Measurements from ENCODE around the gene CHCHD3. TPM values are rescaled to one million over a fixed set of nuclear protein-coding genes. Genes with fewer than 3 reads are reported as not detected.

CHCHD3 gene
- polyA plus RNA-seq, 1 donor (not counting 4 experiments of a cell fraction or from before 2014, with no cell fraction given): 59.2 TPM

DNA sequence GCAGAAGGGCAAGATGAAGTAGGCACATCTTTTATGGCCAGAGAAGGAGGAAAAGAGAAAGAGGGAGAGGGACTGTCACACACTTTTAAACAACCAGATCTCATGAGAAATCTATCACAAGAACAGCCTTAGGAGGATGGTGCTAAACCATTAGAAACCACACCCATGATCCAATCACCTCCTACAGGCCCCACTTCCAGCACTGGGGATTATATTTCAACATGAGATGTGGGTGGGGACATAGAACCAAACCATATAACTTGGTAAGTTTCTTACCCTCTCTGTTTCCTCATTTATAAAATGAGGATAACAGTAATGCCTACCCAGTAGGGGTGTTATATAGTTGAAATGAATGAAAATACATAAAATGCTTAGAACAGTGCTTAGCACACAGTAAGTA, 66.0 kb downstream of the CHCHD3 start:
- Histone ChIP-seq H3K27ac (ENCODE audit: control insufficient read depth, insufficient read depth, low read length) (no peak overlapping the region), H3K4me2 (ENCODE audit: control insufficient read depth, extremely low read depth, insufficient read depth, low read depth, low read length) (no peak overlapping the region), H3K36me3 (ENCODE audit: control insufficient read depth in 2 of 2, extremely low read depth in 1 of 2, insufficient read depth in 2 of 2, low read length in 2 of 2) (no peaks in the 10 kb centered on the region), H4K20me1 (ENCODE audit: control insufficient read depth, extremely low read depth, insufficient read depth, low read length) (no peaks in the 10 kb centered on the region), H3K4me3 (ENCODE audit: control insufficient read depth in 2 of 3, extremely low read depth in 1 of 3, insufficient read depth in 2 of 3, low read depth in 1 of 3, low read length in 3 of 3) (no peak overlapping the region), H2AFZ (ENCODE audit: control insufficient read depth, low read length) (no peak overlapping the region), H3K4me1 (ENCODE audit: control insufficient read depth, extremely low read depth, insufficient read depth, low read length) (no peaks in the 10 kb centered on the region), H3K9me1 (ENCODE audit: control insufficient read depth, extremely low read depth, insufficient read depth, low read length) (no peaks in the 10 kb centered on the region), H3K9me3 (ENCODE audit: control insufficient read depth, low read depth, low read length) (no peaks in the 10 kb centered on the region), H3K9ac (ENCODE audit: control insufficient read depth, extremely low read depth, insufficient read depth, low read length) (no peak overlapping the region), H3K79me2 (ENCODE audit: control insufficient read depth, insufficient read depth, low read length) (peaks cover 6% of the 10 kb centered on the region), H3K27me3 (ENCODE audit: control insufficient read depth, extremely low read depth, insufficient read depth, low read length) (no peaks in the 10 kb centered on the region)
- FAIRE-seq (no peak), DNase-seq (ENCODE audit: low read depth, low spot score) (no peak)
- dilution Hi-C loops (cut with MboI; ENCODE audit: extremely low pct_ligation_motif_present, low sequenced_read_pairs): no loop called here
- TF ChIP-seq, protein P1, sequence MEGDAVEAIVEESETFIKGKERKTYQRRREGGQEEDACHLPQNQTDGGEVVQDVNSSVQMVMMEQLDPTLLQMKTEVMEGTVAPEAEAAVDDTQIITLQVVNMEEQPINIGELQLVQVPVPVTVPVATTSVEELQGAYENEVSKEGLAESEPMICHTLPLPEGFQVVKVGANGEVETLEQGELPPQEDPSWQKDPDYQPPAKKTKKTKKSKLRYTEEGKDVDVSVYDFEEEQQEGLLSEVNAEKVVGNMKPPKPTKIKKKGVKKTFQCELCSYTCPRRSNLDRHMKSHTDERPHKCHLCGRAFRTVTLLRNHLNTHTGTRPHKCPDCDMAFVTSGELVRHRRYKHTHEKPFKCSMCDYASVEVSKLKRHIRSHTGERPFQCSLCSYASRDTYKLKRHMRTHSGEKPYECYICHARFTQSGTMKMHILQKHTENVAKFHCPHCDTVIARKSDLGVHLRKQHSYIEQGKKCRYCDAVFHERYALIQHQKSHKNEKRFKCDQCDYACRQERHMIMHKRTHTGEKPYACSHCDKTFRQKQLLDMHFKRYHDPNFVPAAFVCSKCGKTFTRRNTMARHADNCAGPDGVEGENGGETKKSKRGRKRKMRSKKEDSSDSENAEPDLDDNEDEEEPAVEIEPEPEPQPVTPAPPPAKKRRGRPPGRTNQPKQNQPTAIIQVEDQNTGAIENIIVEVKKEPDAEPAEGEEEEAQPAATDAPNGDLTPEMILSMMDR (optimal IDR thresholded peaks at IDR 0.05 in 1 of 3, IDR thresholded peaks at IDR 0.05 in 1 of 3, conservative IDR thresholded peaks at IDR 0.05 in 1 of 3; ENCODE audit: extremely low read depth in 1 of 3, insufficient read depth in 2 of 3, low read length in 3 of 3): no peak
- no peak for TF ChIP-seq EZH2 (IDR thresholded peaks at IDR 0.05; ENCODE audit: low read length)

GRCh38 chr7:133011746-133012145, 70.1 kb downstream of the CHCHD3 start:
- DNase-seq (ENCODE audit: low read depth, low spot score) (no peak), FAIRE-seq (no peak)
- H3K9me3 ChIP-seq (ENCODE audit: control insufficient read depth, low read depth, low read length): no peaks in the 10 kb centered on the region
- H3K27ac ChIP-seq (ENCODE audit: control insufficient read depth, insufficient read depth, low read length): no peak overlapping the region
- no peak overlapping the region for H2AFZ ChIP-seq (ENCODE audit: control insufficient read depth, low read length)
- no peak overlapping the region for H3K9ac ChIP-seq (ENCODE audit: control insufficient read depth, extremely low read depth, insufficient read depth, low read length)
- no peaks in the 10 kb centered on the region for H3K9me1 ChIP-seq (ENCODE audit: control insufficient read depth, extremely low read depth, insufficient read depth, low read length)
- no peaks in the 10 kb centered on the region for H3K4me1 ChIP-seq (ENCODE audit: control insufficient read depth, extremely low read depth, insufficient read depth, low read length)
- no peaks in the 10 kb centered on the region for H3K36me3 ChIP-seq (ENCODE audit: control insufficient read depth in 2 of 2, extremely low read depth in 1 of 2, insufficient read depth in 2 of 2, low read length in 2 of 2)
- H3K4me3 ChIP-seq (ENCODE audit: control insufficient read depth in 2 of 3, extremely low read depth in 1 of 3, insufficient read depth in 2 of 3, low read depth in 1 of 3, low read length in 3 of 3): no peak overlapping the region
- peaks cover 7% of the 10 kb centered on the region for H3K79me2 ChIP-seq (ENCODE audit: control insufficient read depth, insufficient read depth, low read length)
- no peak overlapping the region for H3K4me2 ChIP-seq (ENCODE audit: control insufficient read depth, extremely low read depth, insufficient read depth, low read depth, low read length)
- dilution Hi-C loops (cut with MboI; ENCODE audit: extremely low pct_ligation_motif_present, low sequenced_read_pairs): no loop called here
- H4K20me1 ChIP-seq (ENCODE audit: control insufficient read depth, extremely low read depth, insufficient read depth, low read length): no peaks in the 10 kb centered on the region
- TF ChIP-seq, protein P1 (optimal IDR thresholded peaks at IDR 0.05 in 1 of 3, IDR thresholded peaks at IDR 0.05 in 1 of 3, conservative IDR thresholded peaks at IDR 0.05 in 1 of 3; ENCODE audit: extremely low read depth in 1 of 3, insufficient read depth in 2 of 3, low read length in 3 of 3): no peak
- TF ChIP-seq EZH2 (IDR thresholded peaks at IDR 0.05; ENCODE audit: low read length): no peak
- no peaks in the 10 kb centered on the region for H3K27me3 ChIP-seq (ENCODE audit: control insufficient read depth, extremely low read depth, insufficient read depth, low read length)
